GM12865 (cell line): ENCODE data around the gene BEGAIN.

Experiments
- DNase-seq: peaks from one replicate; pipeline ENCODE4 v3.0.0; 2010; ENCODE audit warnings: low read depth
- H3K4me3 ChIP-seq: 2 replicates; pipeline ENCODE4 v1.5.1; 2011; ENCODE audit warnings: mild to moderate bottlenecking, low read depth, low read length, control low read depth
- TF ChIP-seq, protein P1 (sequence below): IDR thresholded peaks from 2 replicates; pipeline ENCODE4 v1.5.1; 2011; ENCODE audit warnings: low read length, control low read depth, low read depth, inconsistent platforms; ENCODE audit not compliant: insufficient read depth; ENCODE audit errors: missing control alignments

BEGAIN gene

DNA sequence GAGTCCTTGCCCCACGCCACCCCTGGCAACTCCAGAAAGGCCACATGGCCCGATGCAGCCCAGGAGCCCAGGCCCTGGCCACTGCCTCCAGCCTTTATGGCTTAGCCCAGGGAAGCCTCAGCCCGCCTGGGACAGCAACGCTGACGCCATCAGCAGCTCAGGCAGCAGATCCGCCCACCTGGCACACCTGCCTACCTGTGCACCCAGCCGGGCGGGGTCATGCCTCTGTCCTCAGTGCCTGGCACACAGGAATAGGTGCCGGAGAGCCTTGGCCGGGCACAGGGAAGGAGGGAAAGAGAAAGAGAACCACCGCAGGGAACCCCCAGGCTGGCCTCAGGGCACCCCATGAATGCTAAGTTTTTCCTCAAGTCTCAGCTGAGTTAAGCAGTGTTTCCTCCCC is 21.1 kb downstream of the BEGAIN start:
- H3K4me3 ChIP-seq = no peak overlapping the region
- DNase-seq = no peak
- TF ChIP-seq, protein P1, sequence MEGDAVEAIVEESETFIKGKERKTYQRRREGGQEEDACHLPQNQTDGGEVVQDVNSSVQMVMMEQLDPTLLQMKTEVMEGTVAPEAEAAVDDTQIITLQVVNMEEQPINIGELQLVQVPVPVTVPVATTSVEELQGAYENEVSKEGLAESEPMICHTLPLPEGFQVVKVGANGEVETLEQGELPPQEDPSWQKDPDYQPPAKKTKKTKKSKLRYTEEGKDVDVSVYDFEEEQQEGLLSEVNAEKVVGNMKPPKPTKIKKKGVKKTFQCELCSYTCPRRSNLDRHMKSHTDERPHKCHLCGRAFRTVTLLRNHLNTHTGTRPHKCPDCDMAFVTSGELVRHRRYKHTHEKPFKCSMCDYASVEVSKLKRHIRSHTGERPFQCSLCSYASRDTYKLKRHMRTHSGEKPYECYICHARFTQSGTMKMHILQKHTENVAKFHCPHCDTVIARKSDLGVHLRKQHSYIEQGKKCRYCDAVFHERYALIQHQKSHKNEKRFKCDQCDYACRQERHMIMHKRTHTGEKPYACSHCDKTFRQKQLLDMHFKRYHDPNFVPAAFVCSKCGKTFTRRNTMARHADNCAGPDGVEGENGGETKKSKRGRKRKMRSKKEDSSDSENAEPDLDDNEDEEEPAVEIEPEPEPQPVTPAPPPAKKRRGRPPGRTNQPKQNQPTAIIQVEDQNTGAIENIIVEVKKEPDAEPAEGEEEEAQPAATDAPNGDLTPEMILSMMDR = no peak

DNA sequence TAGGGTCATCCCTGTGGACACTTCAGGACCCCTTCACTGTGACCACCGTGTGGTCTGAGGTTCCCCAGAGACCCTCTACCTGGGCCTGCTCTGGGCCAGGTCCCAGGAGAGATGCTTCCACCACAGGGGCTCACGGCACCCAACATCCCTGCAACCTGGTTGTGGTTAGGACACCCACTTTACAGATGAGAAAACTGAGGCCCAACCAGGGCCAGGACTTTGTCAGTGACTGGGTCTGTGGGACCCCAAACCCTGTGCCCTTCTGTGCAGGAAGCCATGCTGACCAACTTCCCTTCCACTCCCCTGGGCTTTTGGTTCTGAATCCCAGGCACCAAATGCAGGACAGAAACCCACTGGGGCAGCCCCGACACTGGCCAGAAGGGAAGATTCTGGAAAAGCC is 21.6 kb downstream of the BEGAIN start:
- TF ChIP-seq, protein P1 = no peak
- no peak for DNase-seq
- H3K4me3 ChIP-seq = no peak overlapping the region

DNA sequence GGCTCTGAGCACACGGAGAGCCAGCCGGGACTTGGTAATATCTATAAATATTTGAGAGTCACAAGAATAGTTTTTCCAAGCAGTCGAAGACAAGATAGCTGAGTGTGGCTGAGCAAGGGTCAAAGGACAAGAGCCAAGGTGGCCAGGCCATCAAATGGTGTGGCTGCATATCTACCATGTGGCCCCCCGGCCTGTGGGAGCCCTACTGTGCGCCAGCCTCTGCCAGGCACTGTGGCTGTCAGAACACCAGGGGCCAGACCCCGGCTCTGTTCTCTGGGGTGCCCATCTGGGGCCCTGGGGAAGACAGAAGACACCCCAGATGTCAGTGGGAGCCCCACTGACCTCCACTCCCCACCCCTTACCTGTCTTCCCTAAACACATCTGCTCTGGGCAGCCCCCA is 22.7 kb downstream of the BEGAIN start:
- H3K4me3 ChIP-seq = no peak overlapping the region
- no peak for DNase-seq
- TF ChIP-seq, protein P1 = no peak

DNA sequence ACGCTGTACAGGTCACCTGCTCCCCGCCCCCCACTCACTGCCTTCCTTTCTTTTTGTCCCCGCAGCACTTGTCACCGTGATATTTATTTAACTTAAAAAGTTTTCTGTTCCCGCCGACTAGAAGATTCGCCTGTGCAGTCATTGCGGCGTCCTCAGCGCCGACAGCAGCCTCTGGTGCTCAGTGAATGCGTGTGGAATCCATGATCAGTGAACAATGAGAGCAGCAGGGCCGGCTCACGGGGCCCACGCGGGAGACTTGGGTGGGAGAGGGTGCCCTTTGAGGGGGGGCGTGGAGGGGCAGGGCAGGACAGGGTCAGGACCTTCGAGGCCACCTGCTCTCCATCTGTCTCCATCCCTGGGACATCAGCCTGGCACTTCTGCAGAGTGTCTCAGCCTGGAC is 24.5 kb downstream of the BEGAIN start:
- TF ChIP-seq, protein P1 = no peak
- no peak overlapping the region for H3K4me3 ChIP-seq
- no peak for DNase-seq

DNA sequence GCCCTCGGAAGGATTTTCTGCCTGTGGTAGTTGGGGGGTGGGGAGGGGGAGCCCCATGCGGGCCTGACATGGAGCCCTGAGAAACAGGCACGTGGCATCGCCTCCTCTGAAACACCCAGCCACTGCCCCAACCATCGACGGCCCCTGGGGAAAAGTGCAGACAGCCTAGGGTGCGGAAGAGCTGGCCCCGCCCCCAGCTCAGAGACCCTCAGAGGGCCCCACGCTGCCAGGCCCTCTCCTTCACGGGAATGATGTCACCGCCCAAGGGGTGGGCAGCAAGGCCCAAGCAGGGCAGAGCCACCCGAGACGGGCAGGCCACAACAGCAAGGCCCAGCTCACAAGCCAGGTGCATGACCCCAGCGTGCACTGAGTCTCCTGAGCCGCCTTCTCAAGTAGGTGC is 26.2 kb downstream of the BEGAIN start:
- TF ChIP-seq, protein P1 = no peak
- DNase-seq = no peak
- H3K4me3 ChIP-seq = no peak overlapping the region

DNA sequence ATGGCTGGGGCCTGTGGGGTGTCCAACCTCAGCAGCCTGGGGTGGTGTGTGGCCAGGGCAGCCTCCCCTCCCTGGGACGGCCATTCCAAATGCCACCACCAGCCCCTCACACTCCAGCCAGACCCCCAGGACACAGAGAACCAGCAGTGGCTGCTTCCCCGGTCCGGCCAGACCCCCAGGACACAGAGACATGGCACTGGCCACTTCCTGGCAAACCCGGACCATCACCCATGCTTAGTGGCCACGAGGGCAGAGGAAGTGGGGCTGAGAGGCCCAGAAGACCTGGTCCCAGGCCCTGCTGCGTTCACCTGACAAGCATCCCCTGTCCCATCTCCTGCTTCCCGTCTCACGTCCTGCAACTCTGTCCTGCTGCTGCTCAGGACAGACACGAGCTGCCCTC is 26.7 kb downstream of the BEGAIN start:
- TF ChIP-seq, protein P1 = no peak
- H3K4me3 ChIP-seq = no peak overlapping the region
- DNase-seq = no peak

DNA sequence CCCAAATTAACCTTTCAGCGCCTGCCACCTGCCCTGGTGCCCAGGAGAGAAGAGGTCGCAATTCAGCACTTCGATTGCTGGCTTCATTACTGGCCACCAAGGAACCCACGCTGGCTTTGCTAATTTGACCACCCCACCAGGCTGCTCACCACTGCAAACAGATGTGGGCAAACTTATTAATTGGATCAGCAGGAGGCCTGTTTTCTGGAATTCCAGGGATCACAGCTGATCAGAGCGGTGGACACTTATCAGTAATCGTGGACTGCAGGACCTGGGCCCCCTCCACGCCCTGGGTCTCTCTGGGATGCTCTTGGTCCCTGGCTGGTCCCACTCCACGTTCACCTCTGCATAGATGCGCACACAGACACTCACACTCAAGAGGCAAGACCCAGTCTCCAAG is 27.8 kb downstream of the BEGAIN start:
- DNase-seq = no peak
- TF ChIP-seq, protein P1 = no peak
- H3K4me3 ChIP-seq = no peak overlapping the region
